A673 (cell line): ENCODE data around the gene SIMC1.
"Not testable (repeated sequence)": the region's sequence is repeated elsewhere in the genome, so short reads cannot be mapped to it uniquely, and the experiment has no call there.

Experiments used
- EZH2 ChIP-seq: fragments of 200-600 bp; sonication (generic); IDR thresholded peaks from 2 replicates; pipeline ENCODE4 v1.6.1; 2017; ENCODE audit warnings: borderline replicate concordance, low read depth, mild to moderate bottlenecking, mixed read lengths, antibody characterized with exemption, low read length; ENCODE audit not compliant: poor library complexity, severe bottlenecking
- TF ChIP-seq, protein P1 (sequence below): fragments of 300-800, 200-600 bp; sonication (generic); conservative IDR thresholded peaks from 2 replicates; pipeline ENCODE4 v1.5.1; 2017; ENCODE audit warnings: low read depth, mild to moderate bottlenecking, antibody characterized with exemption, low read length, moderate library complexity, mixed read lengths

DNA sequence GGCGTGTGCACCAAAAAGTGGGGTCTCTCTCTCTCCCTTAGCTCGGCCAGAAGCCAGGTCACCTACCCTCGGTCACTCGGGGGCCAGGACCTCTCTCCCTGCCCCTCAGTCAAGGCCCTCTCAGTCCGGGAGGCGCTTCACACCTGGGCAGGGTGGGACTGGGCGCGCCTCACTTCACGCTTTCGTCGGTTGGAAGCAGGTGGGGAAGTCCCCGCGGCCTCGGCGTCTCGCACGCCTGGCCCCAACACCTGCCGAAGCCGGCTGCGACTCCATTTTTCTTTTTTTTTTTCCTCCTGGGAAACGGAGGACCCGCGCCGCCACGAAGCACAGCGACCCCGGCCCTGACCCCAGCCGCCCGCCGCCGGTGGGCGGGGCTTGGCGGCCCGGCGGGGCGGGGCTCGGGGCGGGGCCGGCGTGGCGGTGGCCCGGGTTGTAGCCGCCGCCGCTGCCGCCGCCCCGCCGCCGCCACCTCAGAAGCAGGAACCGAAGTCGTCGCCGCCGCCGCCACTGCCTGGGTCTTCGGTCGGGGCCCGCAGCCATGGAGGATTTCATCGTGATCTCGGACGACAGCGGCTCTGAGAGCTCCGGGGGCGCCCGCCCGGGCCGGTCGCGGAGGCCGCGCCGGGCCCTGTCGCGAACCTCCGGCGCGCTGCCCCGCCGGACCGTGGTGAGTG is at the start of gene SIMC1:
- not testable (repeated sequence) for TF ChIP-seq EZH2
- TF ChIP-seq, protein P1, sequence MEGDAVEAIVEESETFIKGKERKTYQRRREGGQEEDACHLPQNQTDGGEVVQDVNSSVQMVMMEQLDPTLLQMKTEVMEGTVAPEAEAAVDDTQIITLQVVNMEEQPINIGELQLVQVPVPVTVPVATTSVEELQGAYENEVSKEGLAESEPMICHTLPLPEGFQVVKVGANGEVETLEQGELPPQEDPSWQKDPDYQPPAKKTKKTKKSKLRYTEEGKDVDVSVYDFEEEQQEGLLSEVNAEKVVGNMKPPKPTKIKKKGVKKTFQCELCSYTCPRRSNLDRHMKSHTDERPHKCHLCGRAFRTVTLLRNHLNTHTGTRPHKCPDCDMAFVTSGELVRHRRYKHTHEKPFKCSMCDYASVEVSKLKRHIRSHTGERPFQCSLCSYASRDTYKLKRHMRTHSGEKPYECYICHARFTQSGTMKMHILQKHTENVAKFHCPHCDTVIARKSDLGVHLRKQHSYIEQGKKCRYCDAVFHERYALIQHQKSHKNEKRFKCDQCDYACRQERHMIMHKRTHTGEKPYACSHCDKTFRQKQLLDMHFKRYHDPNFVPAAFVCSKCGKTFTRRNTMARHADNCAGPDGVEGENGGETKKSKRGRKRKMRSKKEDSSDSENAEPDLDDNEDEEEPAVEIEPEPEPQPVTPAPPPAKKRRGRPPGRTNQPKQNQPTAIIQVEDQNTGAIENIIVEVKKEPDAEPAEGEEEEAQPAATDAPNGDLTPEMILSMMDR: not testable (repeated sequence)
